PFSK-1 (cell line): ENCODE results near the gene SUCNR1.

Source experiments
- FOXP2 ChIP-seq: optimal IDR thresholded peaks from 2 replicates; pipeline ENCODE3; 2011; ENCODE audit warnings: borderline replicate concordance, control low read depth, inconsistent platforms; ENCODE audit not compliant: insufficient read depth; ENCODE audit errors: extremely low read length, extremely low read depth
- POLR2AphosphoS5 ChIP-seq: IDR thresholded peaks from 2 replicates; pipeline ENCODE4 v1.6.1; 2012; ENCODE audit warnings: low read depth, mild to moderate bottlenecking, control low read depth, low read length, moderate library complexity
- REST ChIP-seq, 2 experiments: IDR thresholded peaks; 2 replicates each; pipeline versions ENCODE4 v1.6.1 to v1.8.0; 2011 to 2012; ENCODE audit warnings: low read depth in 2 of 2, low read length in 2 of 2, control low read depth in 1 of 2, inconsistent platforms in 1 of 2, mild to moderate bottlenecking in 1 of 2, moderate library complexity in 1 of 2; ENCODE audit not compliant: insufficient read depth in 1 of 2
- SIN3A ChIP-seq: IDR thresholded peaks from 2 replicates; pipeline ENCODE4 v1.6.1; 2012; ENCODE audit warnings: mild to moderate bottlenecking, low read length, moderate library complexity, borderline replicate concordance; ENCODE audit not compliant: insufficient read depth
- TAF1 ChIP-seq: IDR thresholded peaks from 2 replicates; pipeline ENCODE4 v1.6.1; 2012; ENCODE audit warnings: low read length, control low read depth, borderline replicate concordance; ENCODE audit not compliant: insufficient read depth

- TF ChIP-seq FOXP2 (no peak), REST (IDR thresholded peaks at IDR 0.05; ENCODE audit: insufficient read depth in 1 of 2, low read depth in 2 of 2, low read length in 2 of 2) (no peak), POLR2AphosphoS5 (no peak), SIN3A (no peak), TAF1 (no peak)
Measured at GRCh38 chr3:151891721-151892120, 18.3 kb downstream of the SUCNR1 start.
